Fibroblast of lung (primary cell): Measurements from ENCODE around the gene ECI1. TPM values are rescaled to one million over a fixed set of nuclear protein-coding genes. Genes with fewer than 3 reads are reported as not detected.

ENCODE experiments used
- DNase-seq, 2 donors: peaks; one replicate each; pipeline versions ENCODE4 v3.0.0 to v3.0.0-alpha.2; 2010; ENCODE audit warnings: low read depth in 2 of 2
- H2AFZ ChIP-seq: 2 replicates; pipeline ENCODE4 v1.5.1; 2012; ENCODE audit warnings: low read length, control low read depth, inconsistent platforms
- H3K27ac ChIP-seq: 2 replicates; pipeline ENCODE4 v1.5.1; 2011; ENCODE audit warnings: low read length, control low read depth; ENCODE audit not compliant: insufficient read depth
- H3K27me3 ChIP-seq: 2 replicates; pipeline ENCODE4 v1.5.1; 2011; ENCODE audit warnings: mild to moderate bottlenecking, low read length; ENCODE audit not compliant: control insufficient read depth, insufficient read depth
- H3K36me3 ChIP-seq: 2 replicates; pipeline ENCODE4 v1.5.1; 2011; ENCODE audit warnings: low read length; ENCODE audit not compliant: control insufficient read depth, insufficient read depth
- H3K4me1 ChIP-seq: 2 replicates; pipeline ENCODE4 v1.5.1; 2011; ENCODE audit warnings: low read length; ENCODE audit not compliant: control insufficient read depth, insufficient read depth; ENCODE audit errors: extremely low read depth
- H3K4me2 ChIP-seq: 2 replicates; pipeline ENCODE4 v1.5.1; 2011; ENCODE audit warnings: low read length, control low read depth; ENCODE audit not compliant: insufficient read depth; ENCODE audit errors: extremely low read depth
- H3K4me3 ChIP-seq, 4 experiments: fragments of 200-600 bp in 1 of 4; sonication (generic) in 1 of 4; replicated peaks in 1 of 4; 2 replicates each; pipeline ENCODE4 v1.5.1; 2011 to 2016; ENCODE audit warnings: low read length in 4 of 4, low read depth in 3 of 4, mild to moderate bottlenecking in 3 of 4, control low read depth in 2 of 4, inconsistent platforms in 1 of 4, mixed read lengths in 1 of 4; ENCODE audit not compliant: insufficient read depth in 1 of 4; ENCODE audit errors: control extremely low read depth in 1 of 4
- H3K79me2 ChIP-seq: 2 replicates; pipeline ENCODE4 v1.5.1; 2012; ENCODE audit warnings: mild to moderate bottlenecking, low read length, inconsistent platforms; ENCODE audit not compliant: control insufficient read depth, insufficient read depth
- H3K9ac ChIP-seq: 2 replicates; pipeline ENCODE4 v1.5.1; 2011; ENCODE audit warnings: mild to moderate bottlenecking, low read length, control low read depth; ENCODE audit not compliant: insufficient read depth
- H3K9me3 ChIP-seq: 2 replicates; pipeline ENCODE4 v1.5.1; 2012; ENCODE audit warnings: low read depth, low read length; ENCODE audit not compliant: control insufficient read depth, insufficient read depth
- H4K20me1 ChIP-seq: 2 replicates; pipeline ENCODE4 v1.5.1; 2011; ENCODE audit warnings: low read length; ENCODE audit not compliant: control insufficient read depth, insufficient read depth; ENCODE audit errors: extremely low read depth
- EZH2 ChIP-seq: IDR thresholded peaks from 2 replicates; pipeline ENCODE4 v1.5.1; 2012; ENCODE audit warnings: low read length, control low read depth, mild to moderate bottlenecking; ENCODE audit errors: missing control alignments
- polyA plus RNA-seq, 2 donors: library from polyadenylated mRNA; depleted of rRNA in 1 of 2; stranded (reverse) in 1 of 2; unstranded in 1 of 2; fragments of >200 nt; gene quantifications; 2 replicates each; pipeline ENCODE4 v1.2.1, GENCODE V29; 2011 to 2012; ENCODE audit warnings: missing spikeins in 1 of 2
- total RNA-seq: library from RNA; depleted of rRNA; stranded (reverse); fragments of >200 nt; gene quantifications from 2 replicates; pipeline ENCODE4 v1.2.1, GENCODE V29; 2014
- TF ChIP-seq, protein P1 (sequence below), 2 donors: IDR thresholded peaks in 1 of 2; conservative IDR thresholded peaks in 1 of 2; 1 replicate in 1 of 2; 2 replicates in 1 of 2; pipeline ENCODE4 v1.5.1; 2011 to 2012; ENCODE audit warnings: low read length in 2 of 2, control low read depth in 1 of 2, inconsistent platforms in 1 of 2, low read depth in 1 of 2, mild to moderate bottlenecking in 1 of 2

The ECI1 gene
- total and polyA plus RNA-seq, 2 donors (not counting 1 experiment from before 2014, with no cell fraction given) = 18.8 to 35.8 TPM

DNA sequence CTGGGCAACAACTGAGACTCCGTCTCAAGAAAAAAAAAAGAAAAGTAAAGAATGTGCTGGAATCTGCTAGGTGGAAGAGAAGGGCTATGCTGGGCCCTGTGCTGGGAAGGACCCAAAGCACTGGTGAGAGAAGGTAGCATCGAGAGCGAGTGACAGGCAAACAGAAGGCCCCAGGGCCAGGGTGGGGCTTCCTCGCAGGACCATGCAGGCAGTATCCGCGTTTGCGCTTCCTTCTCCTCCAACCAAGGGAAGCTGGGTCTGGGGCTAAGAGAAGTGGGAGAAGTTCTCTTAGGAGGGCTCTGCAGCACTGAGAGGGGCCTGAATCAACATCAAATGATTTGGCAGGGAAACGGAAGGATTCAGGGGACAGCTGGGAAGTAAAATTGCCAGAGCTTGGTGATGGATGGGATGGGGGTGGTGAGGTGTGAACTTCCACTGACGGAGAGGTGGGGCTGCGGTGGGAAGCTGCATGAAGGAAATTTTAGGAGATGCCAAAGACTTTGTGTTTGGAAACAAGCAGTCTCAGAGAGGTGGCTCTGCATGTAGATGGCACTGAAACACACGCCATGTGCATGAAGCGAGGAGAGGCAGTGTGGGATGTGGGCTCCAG lies 5.2 kb upstream of the ECI1 start:
- H3K4me3 ChIP-seq = no peak overlapping the region
- no peak overlapping the region for H2AFZ ChIP-seq
- peaks cover 16% of the 10 kb centered on the region for H3K79me2 ChIP-seq
- no peak overlapping the region for H3K27ac ChIP-seq
- TF ChIP-seq EZH2 = no peak
- H3K9ac ChIP-seq = no peak overlapping the region
- peaks cover 7% of the 10 kb centered on the region for H3K4me1 ChIP-seq
- no peak overlapping the region for H3K4me2 ChIP-seq
- no peaks in the 10 kb centered on the region for H3K27me3 ChIP-seq
- peaks cover 30% of the 10 kb centered on the region for H3K36me3 ChIP-seq
- no peaks in the 10 kb centered on the region for H3K9me3 ChIP-seq
- no peak for DNase-seq
- no peaks in the 10 kb centered on the region for H4K20me1 ChIP-seq

DNA sequence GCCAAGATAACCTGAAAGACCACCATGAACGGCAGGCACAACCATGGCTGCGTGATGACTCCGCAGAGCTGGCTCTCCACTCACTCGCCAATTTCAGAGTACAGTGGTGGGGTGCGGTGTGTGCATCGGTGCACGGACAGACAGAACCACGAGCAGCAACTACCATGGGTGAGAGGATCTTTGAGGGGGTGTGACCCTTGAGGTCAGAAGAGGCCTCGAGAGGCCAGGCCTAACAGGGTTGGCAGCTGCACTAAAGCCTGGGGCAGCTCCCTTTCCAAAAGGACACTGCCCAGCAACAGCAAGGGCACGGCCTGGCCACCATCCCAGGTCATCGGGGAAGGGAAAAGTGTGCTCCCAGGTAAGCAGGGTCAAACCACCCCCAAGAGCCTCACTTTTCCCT lies 1.9 kb upstream of the ECI1 start:
- H3K27ac ChIP-seq = no peak overlapping the region
- no peak for DNase-seq
- H3K9me3 ChIP-seq = no peaks in the 10 kb centered on the region
- peaks cover 7% of the 10 kb centered on the region for H3K4me1 ChIP-seq
- no peak overlapping the region for H3K4me3 ChIP-seq
- no peak overlapping the region for H3K4me2 ChIP-seq
- peaks cover 24% of the 10 kb centered on the region for H3K36me3 ChIP-seq
- no peak overlapping the region for H3K9ac ChIP-seq
- H3K79me2 ChIP-seq = peaks cover 20% of the 10 kb centered on the region
- H2AFZ ChIP-seq = no peak overlapping the region
- H3K27me3 ChIP-seq = no peaks in the 10 kb centered on the region
- no peak for TF ChIP-seq EZH2
- TF ChIP-seq, protein P1, sequence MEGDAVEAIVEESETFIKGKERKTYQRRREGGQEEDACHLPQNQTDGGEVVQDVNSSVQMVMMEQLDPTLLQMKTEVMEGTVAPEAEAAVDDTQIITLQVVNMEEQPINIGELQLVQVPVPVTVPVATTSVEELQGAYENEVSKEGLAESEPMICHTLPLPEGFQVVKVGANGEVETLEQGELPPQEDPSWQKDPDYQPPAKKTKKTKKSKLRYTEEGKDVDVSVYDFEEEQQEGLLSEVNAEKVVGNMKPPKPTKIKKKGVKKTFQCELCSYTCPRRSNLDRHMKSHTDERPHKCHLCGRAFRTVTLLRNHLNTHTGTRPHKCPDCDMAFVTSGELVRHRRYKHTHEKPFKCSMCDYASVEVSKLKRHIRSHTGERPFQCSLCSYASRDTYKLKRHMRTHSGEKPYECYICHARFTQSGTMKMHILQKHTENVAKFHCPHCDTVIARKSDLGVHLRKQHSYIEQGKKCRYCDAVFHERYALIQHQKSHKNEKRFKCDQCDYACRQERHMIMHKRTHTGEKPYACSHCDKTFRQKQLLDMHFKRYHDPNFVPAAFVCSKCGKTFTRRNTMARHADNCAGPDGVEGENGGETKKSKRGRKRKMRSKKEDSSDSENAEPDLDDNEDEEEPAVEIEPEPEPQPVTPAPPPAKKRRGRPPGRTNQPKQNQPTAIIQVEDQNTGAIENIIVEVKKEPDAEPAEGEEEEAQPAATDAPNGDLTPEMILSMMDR (conservative IDR thresholded peaks at IDR 0.05 in 1 of 2, IDR thresholded peaks at IDR 0.05 in 1 of 2; ENCODE audit: low read depth in 1 of 2, low read length in 2 of 2) = no peak
- H4K20me1 ChIP-seq = no peaks in the 10 kb centered on the region

- TF ChIP-seq, protein P1 (conservative IDR thresholded peaks at IDR 0.05 in 1 of 2, IDR thresholded peaks at IDR 0.05 in 1 of 2; ENCODE audit: low read depth in 1 of 2, low read length in 2 of 2) = no peak
- no peak for TF ChIP-seq EZH2
- H3K9me3 ChIP-seq = no peaks in the 10 kb centered on the region
- no peak for DNase-seq
- H4K20me1 ChIP-seq = no peaks in the 10 kb centered on the region
- H3K9ac ChIP-seq = no peak overlapping the region
- H3K27me3 ChIP-seq = no peaks in the 10 kb centered on the region
- peaks cover 18% of the 10 kb centered on the region for H3K79me2 ChIP-seq
- no peak overlapping the region for H2AFZ ChIP-seq
- H3K36me3 ChIP-seq = peaks cover 23% of the 10 kb centered on the region
- no peak overlapping the region for H3K4me3 ChIP-seq
- no peak overlapping the region for H3K4me2 ChIP-seq
- H3K27ac ChIP-seq = peak overlapping the region; percentile 72
- peaks cover 7% of the 10 kb centered on the region for H3K4me1 ChIP-seq
Observed at GRCh38 chr16:2252806-2253148, 1.4 kb upstream of the ECI1 start.
